Measurements from ENCODE around the gene UBA7.
"Not testable (repeated sequence)": the region's sequence is repeated elsewhere in the genome, so short reads cannot be mapped to it uniquely, and the experiment has no call there.

The UBA7 gene

DNA sequence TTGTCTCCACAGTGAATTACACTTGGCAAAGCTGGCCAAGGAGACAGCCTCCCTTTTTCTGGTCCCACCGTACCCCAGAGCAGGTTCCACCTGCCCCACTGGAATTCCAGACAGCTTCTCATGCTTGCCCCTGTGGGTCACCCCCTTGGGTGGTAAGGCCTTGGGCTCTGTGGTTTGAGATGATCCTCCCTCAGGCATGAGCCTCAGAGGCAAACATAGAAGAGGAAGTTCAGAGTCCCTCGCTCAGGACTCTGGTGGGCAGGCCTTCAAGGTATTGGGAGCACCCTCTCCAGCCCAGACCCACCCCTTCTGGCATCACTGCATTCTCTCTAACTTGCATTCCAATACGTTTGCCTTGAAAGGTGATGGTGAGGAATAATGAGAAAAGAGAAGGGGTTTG lies 17.6 kb upstream of the UBA7 start:
- TF ChIP-seq, protein P1, sequence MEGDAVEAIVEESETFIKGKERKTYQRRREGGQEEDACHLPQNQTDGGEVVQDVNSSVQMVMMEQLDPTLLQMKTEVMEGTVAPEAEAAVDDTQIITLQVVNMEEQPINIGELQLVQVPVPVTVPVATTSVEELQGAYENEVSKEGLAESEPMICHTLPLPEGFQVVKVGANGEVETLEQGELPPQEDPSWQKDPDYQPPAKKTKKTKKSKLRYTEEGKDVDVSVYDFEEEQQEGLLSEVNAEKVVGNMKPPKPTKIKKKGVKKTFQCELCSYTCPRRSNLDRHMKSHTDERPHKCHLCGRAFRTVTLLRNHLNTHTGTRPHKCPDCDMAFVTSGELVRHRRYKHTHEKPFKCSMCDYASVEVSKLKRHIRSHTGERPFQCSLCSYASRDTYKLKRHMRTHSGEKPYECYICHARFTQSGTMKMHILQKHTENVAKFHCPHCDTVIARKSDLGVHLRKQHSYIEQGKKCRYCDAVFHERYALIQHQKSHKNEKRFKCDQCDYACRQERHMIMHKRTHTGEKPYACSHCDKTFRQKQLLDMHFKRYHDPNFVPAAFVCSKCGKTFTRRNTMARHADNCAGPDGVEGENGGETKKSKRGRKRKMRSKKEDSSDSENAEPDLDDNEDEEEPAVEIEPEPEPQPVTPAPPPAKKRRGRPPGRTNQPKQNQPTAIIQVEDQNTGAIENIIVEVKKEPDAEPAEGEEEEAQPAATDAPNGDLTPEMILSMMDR (conservative IDR thresholded peaks at IDR 0.05; ENCODE audit: low read length) = no peak
- H3K4me3 ChIP-seq (ENCODE audit: low read length) = no peak overlapping the region
- DNase-seq (ENCODE audit: low read depth) = no peak

DNA sequence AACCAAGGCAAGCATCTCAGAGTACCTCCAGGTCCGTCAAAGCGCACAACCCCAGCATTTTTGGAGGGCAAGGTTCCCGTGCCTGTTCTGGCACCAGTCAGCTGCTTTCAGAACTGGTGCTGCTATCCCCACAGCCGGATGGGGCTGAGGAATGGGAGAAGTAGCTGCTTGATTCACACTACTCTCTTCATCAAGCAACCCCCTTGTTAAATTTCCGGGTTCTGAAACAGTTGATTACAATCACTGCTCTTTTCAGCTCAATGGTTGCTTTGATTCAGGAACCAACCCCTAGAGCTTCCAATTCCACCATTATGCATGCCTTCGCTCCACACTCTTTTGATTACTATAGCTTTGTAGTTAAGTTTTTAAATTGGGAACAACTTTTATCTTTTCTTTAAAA lies 12.3 kb upstream of the UBA7 start:
- no peak for DNase-seq (ENCODE audit: low read depth)
- TF ChIP-seq, protein P1 (conservative IDR thresholded peaks at IDR 0.05; ENCODE audit: low read length) = no peak
- no peak overlapping the region for H3K4me3 ChIP-seq (ENCODE audit: low read length)

DNA sequence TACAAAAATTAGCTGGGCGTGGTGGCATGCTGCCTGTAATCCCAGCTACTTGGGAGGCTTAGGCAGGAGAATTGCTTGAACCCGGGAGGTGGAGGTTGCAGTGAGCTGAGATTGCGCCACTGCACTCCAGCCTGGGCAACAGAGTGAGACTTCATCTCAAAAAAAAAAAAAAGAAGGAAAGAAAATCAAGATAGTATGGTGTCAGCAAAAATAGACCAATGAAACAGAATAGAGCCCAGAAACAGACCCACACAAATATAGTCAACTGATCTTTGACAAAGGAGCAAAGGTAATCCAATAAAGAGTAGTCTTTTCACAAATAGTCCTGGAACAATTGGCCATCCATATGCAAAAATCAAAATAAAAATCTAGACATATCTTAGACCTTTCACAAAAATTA lies 9.4 kb upstream of the UBA7 start:
- not testable (repeated sequence) for H3K4me3 ChIP-seq (ENCODE audit: low read length); DNase-seq (ENCODE audit: low read depth)

DNA sequence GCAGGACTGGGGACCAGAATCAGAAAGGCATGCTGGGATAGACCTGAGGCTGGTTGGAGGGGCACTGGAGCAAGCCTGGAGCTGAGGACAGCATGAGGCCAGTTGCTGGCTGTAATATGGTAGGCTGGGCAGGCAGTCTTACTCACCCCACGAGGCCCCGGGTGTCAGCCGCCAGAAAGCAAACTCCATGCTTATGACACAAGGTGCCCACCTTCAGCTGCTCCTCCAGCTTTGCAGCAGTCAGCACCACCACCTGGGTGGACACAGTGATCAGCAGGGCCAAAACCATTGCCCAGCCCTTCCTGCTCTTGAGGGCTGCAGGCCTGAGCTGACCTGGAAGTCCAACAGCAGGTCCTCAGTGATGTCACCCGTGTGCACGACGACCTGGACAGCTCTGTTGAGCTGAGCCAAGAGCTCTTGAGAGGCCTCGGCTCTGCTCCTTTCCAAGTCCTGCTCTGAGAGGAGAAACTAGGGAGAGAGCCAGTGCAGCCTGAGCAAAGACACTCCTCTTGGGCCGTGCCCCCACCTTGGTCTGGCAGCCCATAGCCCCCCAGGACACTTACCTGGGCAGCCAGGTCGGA lies 747 bp downstream of the UBA7 start:
- H3K4me3 ChIP-seq (ENCODE audit: low read length) = peak overlapping the region; percentile 75
- TF ChIP-seq, protein P1 (conservative IDR thresholded peaks at IDR 0.05; ENCODE audit: low read length) = no peak
- no peak for DNase-seq (ENCODE audit: low read depth)

DNA sequence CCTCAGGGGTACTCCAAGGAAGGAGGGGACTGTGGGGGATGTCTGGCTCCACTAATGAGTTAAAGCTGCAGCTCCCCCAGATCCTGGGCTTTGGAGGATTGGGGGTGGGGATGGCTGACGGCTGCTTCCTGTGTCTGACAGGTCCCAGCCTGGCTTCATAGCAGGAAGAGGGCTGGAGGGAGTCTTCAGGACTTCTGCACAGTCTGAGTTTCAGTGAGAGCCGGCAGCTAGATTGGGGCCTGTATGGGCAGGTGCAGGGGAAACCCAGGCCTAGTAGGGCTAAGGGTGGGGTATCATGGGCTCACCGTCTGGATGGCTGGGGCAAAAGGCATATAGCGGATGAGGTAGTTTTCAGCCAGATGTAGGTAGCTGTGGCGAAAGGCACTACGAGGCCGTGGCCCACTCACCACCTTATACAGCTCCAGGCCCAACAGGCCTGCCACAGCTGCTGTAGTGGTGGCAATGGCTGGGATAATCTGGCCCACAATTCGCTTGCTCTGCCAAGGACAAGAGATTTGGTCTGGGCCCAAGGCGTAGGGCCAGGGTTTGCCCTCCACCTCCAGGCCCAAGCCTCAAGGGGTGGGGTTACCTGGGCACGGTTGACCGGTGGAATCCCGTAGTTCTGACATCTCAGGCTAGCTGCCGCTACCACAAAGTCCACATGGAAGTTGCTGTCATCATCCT lies 6.2 kb downstream of the UBA7 start:
- DNase-seq (ENCODE audit: low read depth) = no peak
- H3K4me3 ChIP-seq (ENCODE audit: low read length) = no peak overlapping the region
- TF ChIP-seq, protein P1 (conservative IDR thresholded peaks at IDR 0.05; ENCODE audit: low read length) = no peak

DNA sequence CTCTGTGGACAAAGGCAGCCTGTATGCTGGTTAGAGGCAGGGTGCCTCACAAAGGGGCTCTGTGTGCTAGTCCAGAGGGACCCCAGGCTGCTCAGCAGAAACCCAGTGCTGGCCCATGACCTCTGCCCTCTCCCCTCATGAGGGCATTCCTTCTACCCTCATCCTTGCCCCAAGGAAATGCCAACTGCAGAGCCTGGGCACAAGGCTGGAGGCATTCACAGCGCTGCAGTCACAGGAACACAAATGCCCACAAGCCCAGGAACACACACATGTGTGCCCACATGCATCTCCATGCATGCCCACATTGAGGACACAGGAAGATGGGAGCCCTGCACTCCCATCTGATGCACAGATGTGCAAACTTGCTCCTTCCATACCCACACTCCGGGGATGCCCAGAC lies 6.9 kb downstream of the UBA7 start:
- DNase-seq (ENCODE audit: low read depth) = no peak
- H3K4me3 ChIP-seq (ENCODE audit: low read length) = no peak overlapping the region
- TF ChIP-seq, protein P1 (conservative IDR thresholded peaks at IDR 0.05; ENCODE audit: low read length) = no peak

DNA sequence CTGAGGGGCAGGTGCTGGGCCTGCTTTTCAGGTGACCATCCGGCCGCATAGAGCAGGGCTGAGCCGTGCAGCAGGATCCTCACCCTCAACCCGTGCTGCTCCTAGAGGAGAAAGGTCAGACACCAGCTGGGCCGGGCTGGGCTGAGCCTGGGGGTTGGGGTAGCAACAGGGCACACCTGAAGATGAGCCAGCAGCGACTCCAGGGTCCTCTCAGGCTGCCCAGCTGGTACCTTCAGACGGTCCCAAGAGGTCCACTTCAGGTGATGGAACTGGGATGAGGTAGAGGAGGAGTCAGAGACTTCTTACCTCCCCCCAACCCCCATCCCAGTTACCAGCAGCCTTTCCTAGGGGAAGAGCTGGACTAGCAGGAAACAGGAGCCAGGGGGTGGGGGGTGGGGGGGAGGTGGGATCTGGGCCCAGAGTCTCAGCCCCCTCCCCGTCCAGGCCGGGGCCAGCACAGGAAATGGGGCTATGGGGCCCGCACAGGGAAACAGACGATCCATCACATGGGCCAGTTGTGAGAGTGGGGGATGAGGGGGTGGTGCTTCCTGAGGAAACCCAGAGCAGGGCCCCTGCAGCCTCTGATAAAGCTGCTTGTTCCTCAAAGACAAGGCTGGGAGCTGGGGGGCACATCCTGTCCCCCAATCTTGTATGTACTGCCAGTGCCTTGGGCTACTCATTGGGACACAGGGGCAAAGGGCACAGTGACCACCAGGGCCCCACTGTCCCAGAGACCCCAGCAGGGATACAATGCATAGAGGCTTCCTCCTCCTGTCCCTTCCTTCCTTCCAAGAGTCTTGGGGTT lies 7.7 kb downstream of the UBA7 start:
- H3K4me3 ChIP-seq (ENCODE audit: low read length) = peak overlapping the region; percentile 20; the same call in 1 of the 2 replicates
- TF ChIP-seq, protein P1 (conservative IDR thresholded peaks at IDR 0.05; ENCODE audit: low read length) = no peak
- DNase-seq (ENCODE audit: low read depth) = no peak

Measured in AG10803 (cell line).